HCT116 (cell line): ENCODE data around the gene MIF. TPM values are rescaled to one million over a fixed set of nuclear protein-coding genes. Genes with fewer than 3 reads are reported as not detected.
A peak's percentile ranks its signal among the peaks of the same experiment; 100 is the strongest.

ENCODE experiments used
- ATAC-seq: fragments of 200-7000 bp; cut with Tn5 transposase; 2 replicates; pipeline ENCODE4 v1.9.1; 2020; ENCODE audit warnings: mild to moderate bottlenecking, moderate library complexity
- BruUV-seq: library from RNA; stranded (reverse); fragments of 400-500 nt; replicated peaks from 2 replicates; lab custom pipeline; 2021; lab: Mats Ljungman, UMichigan
- CTCF ChIA-PET: fragments of 300-600 bp; sonication (Branson Sonifier 250); formaldehyde crosslinking; loops from one replicate; lab custom pipeline; 2021; ENCODE audit warnings: antibody characterized with exemption; lab: Charles Lee
- POLR2A ChIA-PET: fragments of 300-600, 350-600 bp; sonication (Branson Sonifier 250); formaldehyde crosslinking; loops from one replicate; lab custom pipeline; 2021; ENCODE audit warnings: antibody characterized with exemption; lab: Charles Lee
- RAD21 ChIA-PET, 2 experiments: fragments of 300-600 bp; sonication (Branson Sonifier 250); formaldehyde crosslinking; loops; one replicate each; lab custom pipeline; 2023; ENCODE audit warnings: low total read pairs in 2 of 2; ENCODE audit not compliant: uncharacterized antibody in 2 of 2, unreplicated experiment in 2 of 2, low non-redundant PET in 1 of 2; lab: Charles Lee
- DNase-seq: peaks from one replicate; pipeline ENCODE4 v3.0.0-alpha.2; 2010; ENCODE audit warnings: low read depth, low spot score
- H2AFZ ChIP-seq: fragments of 200-600 bp; shearing (Covaris generic), sonication (generic); 2 replicates; pipeline ENCODE4 v1.6.1; 2017; ENCODE audit warnings: low read depth, mixed run types, mixed read lengths, antibody characterized with exemption, low read length; ENCODE audit not compliant: poor library complexity, severe bottlenecking
- H3K27ac ChIP-seq: 2 replicates; pipeline ENCODE4 v1.5.1; 2012; ENCODE audit warnings: low read depth, low read length
- H3K27me3 ChIP-seq: fragments of 200-600 bp; sonication (generic); 2 replicates; pipeline ENCODE4 v1.6.1; 2016; ENCODE audit warnings: mixed run types, low read length, mixed read lengths; ENCODE audit not compliant: insufficient read depth
- H3K36me3 ChIP-seq, 2 experiments: fragments of 200-500 bp in 1 of 2; fragments of 200-600 bp in 1 of 2; sonication (Bioruptor generic) in 1 of 2; sonication (generic) in 1 of 2; 2 replicates each; pipeline versions ENCODE4 v1.5.1 to v1.6.1; 2014 to 2016; ENCODE audit warnings: low read length in 2 of 2, inconsistent platforms in 1 of 2, mixed read lengths in 1 of 2, mixed run types in 1 of 2; ENCODE audit not compliant: insufficient read depth in 2 of 2, control insufficient read depth in 1 of 2
- H3K4me1 ChIP-seq, 2 experiments: fragments of 200-600 bp in 1 of 2; sonication (generic) in 1 of 2; 2 replicates each; pipeline versions ENCODE4 v1.5.1 to v1.6.1; 2012 to 2017; ENCODE audit warnings: low read length in 2 of 2, inconsistent platforms in 1 of 2, mild to moderate bottlenecking in 1 of 2, mixed read lengths in 1 of 2, mixed run types in 1 of 2, moderate library complexity in 1 of 2; ENCODE audit not compliant: insufficient read depth in 2 of 2, control insufficient read depth in 1 of 2
- H3K4me2 ChIP-seq: fragments of 200-600 bp; sonication (generic); 2 replicates; pipeline ENCODE4 v1.6.1; 2017; ENCODE audit warnings: mixed run types, low read length, mixed read lengths
- H3K4me3 ChIP-seq, 2 experiments: fragments of 200-600 bp in 1 of 2; sonication (generic) in 1 of 2; replicated peaks in 1 of 2; 2 replicates each; pipeline ENCODE4 v1.5.1; 2011 to 2016; ENCODE audit warnings: low read length in 2 of 2, control low read depth in 1 of 2, low read depth in 1 of 2, mild to moderate bottlenecking in 1 of 2, mixed read lengths in 1 of 2, mixed run types in 1 of 2
- H3K79me2 ChIP-seq: fragments of 200-600 bp; sonication (generic); 2 replicates; pipeline ENCODE4 v1.6.1; 2017; ENCODE audit warnings: mild to moderate bottlenecking, mixed run types, low read length, moderate library complexity, mixed read lengths; ENCODE audit not compliant: insufficient read depth
- H3K9ac ChIP-seq: fragments of 200-600 bp; sonication (generic); 2 replicates; pipeline ENCODE4 v1.6.1; 2016; ENCODE audit warnings: low read length, mixed read lengths
- H3K9me2 ChIP-seq: fragments of 200-600 bp; sonication (generic), shearing (Covaris generic); 2 replicates; pipeline ENCODE4 v1.6.1; 2017; ENCODE audit warnings: mixed run types, mild to moderate bottlenecking, moderate library complexity; ENCODE audit not compliant: insufficient read depth
- H3K9me3 ChIP-seq, 2 experiments: fragments of 200-500 bp in 1 of 2; fragments of 200-600 bp in 1 of 2; sonication (Bioruptor generic) in 1 of 2; sonication (generic) in 1 of 2; 2 replicates each; pipeline ENCODE4 v1.6.1; 2014 to 2017; ENCODE audit warnings: low read length in 2 of 2, mixed read lengths in 2 of 2, inconsistent platforms in 1 of 2, low read depth in 1 of 2, mild to moderate bottlenecking in 1 of 2, mixed run types in 1 of 2, moderate library complexity in 1 of 2; ENCODE audit not compliant: control insufficient read depth in 1 of 2, insufficient read depth in 1 of 2
- H4K20me1 ChIP-seq: fragments of 200-600 bp; sonication (generic), shearing (Covaris generic); 2 replicates; pipeline ENCODE4 v1.6.1; 2017; ENCODE audit warnings: mixed run types, mild to moderate bottlenecking, moderate library complexity; ENCODE audit not compliant: insufficient read depth
- EGR1 ChIP-seq: IDR thresholded peaks from 2 replicates; pipeline ENCODE4 v1.6.1; 2012; ENCODE audit warnings: low read depth
- ELF1 ChIP-seq: IDR thresholded peaks from 2 replicates; pipeline ENCODE4 v1.6.1; 2012; ENCODE audit warnings: low read depth, borderline replicate concordance
- EZH2 ChIP-seq: fragments of 200-600 bp; sonication (generic); IDR thresholded peaks from 2 replicates; pipeline ENCODE4 v1.6.1; 2017; ENCODE audit warnings: antibody characterized with exemption, mixed run types
- EZH2phosphoT487 ChIP-seq: fragments of 200-600 bp; IDR thresholded peaks from 2 replicates; pipeline ENCODE4 v1.6.1; 2018; ENCODE audit warnings: antibody characterized with exemption, borderline replicate concordance
- RAD21 ChIP-seq: IDR thresholded peaks from 2 replicates; pipeline ENCODE4 v1.6.1; 2012; ENCODE audit warnings: low read depth, mild to moderate bottlenecking
- SP1 ChIP-seq: IDR thresholded peaks from 2 replicates; pipeline ENCODE4 v1.6.1; 2012; ENCODE audit warnings: low read depth
- TCF7L2 ChIP-seq: IDR thresholded peaks from 2 replicates; pipeline ENCODE4 v1.7.0; 2011; ENCODE audit warnings: borderline replicate concordance, inconsistent platforms; ENCODE audit not compliant: insufficient read depth, insufficient read length; ENCODE audit errors: extremely low read depth
- ZNF274 ChIP-seq: fragments of 200-500 bp; sonication (Bioruptor generic); IDR thresholded peaks from 2 replicates; pipeline ENCODE4 v1.6.1; 2014; ENCODE audit warnings: mild to moderate bottlenecking, low read depth, low read length, inconsistent platforms
- intact Hi-C: fragments of 100-400 bp; cut with micrococcal nuclease; formaldehyde crosslinking; loops from 2 replicates; pipeline ENCODE4 v1.10.0; 2022
- total RNA-seq: library from RNA; stranded (reverse); gene quantifications from one replicate; pipeline ENCODE4 v1.2.1, GENCODE V29; 2021; ENCODE audit not compliant: unreplicated experiment

MIF gene
- total RNA-seq, 1 experiment from 2014 or later, result 1,511 TPM

DNA sequence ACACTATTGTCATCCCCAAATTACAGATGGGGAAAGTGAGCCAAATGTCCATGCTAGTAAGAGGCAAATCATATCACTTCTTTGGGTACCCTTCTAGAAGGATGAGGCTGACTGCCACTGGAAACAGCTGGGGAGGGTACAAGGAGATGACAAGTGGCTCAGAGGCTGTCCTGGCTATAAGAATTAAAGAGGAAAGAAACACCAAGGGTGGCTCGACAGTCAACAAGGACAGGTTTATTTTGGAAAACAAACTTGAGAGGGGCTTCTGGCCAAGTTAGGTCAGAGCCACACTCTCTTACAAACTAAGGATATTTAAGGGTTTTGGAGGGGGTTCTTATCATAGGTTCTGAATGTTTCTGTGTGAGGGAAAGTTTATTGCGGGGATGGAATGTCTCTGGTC lies 2.1 kb upstream of the MIF start (continued):
- TF ChIP-seq RAD21 (no peak), TCF7L2 (no peak), EZH2phosphoT487 (no peak), SP1 (no peak), EGR1 (no peak)

DNA sequence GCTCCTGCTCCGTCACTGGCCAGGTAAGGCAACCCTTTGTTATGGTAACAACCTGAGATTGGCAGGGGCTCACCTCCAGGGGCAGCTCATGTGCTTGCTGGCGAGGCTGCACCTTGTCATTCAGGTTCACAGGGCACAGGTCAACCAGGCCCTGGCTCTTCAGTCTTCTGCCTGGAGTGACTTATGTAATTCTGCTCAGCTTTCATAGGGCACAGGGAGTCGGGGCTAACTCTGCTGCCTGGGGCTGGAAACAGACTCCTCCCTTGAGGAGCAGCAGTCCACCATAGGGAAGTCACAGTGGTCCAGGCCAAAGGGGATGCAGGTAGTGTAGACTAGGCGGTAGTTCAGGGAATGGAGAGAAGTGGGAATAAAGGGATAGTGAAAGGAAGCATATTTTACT lies 1.5 kb upstream of the MIF start:
- DNase-seq, result no peak
- Histone ChIP-seq H3K9me3 (no peaks in the 10 kb centered on the region), H3K4me2 (peak overlapping the region; percentile 85; the same call in 1 of the 2 replicates), H4K20me1 (peaks cover 7% of the 10 kb centered on the region; the same call in 1 of the 2 replicates), H3K4me1 (peaks cover 26 to 46% of the 10 kb centered on the region in 2 experiments)
- ATAC-seq, result no peak
- POLR2A ChIA-PET, result no interaction called here
- TF ChIP-seq ELF1 (no peak), ZNF274 (no peak), EZH2 (no peak)
- TF ChIP-seq, all 23 proteins: peak for 0
- Histone ChIP-seq H3K9ac (no peak overlapping the region), H3K27me3 (no peaks in the 10 kb centered on the region), H2AFZ (no peak overlapping the region), H3K9me2 (no peaks in the 10 kb centered on the region), H3K4me3 (no peak overlapping the region), H3K79me2 (peaks cover 25% of the 10 kb centered on the region), H3K27ac (no peak overlapping the region; the same call in 1 of the 2 replicates), H3K36me3 (peaks cover 12 to 23% of the 10 kb centered on the region in 2 experiments; a peak in 3 of 4 replicates)
- intact Hi-C loops, result loop anchor here (5.0 kb wide), 1 partner anchor 35 kb away; the partner anchor contains the start of gene SLC2A11
- ChIA-PET RAD21 (no interaction called here), CTCF (no interaction called here)
- BruUV-seq, result no TSS peak
